GM18511 (cell line): ENCODE results near the gene PPP2R5C.
"Not testable (repeated sequence)": the region's sequence is repeated elsewhere in the genome, so short reads cannot be mapped to it uniquely, and the experiment has no call there.

Experiments
- ATAC-seq: cut with Tn5 transposase; IDR thresholded peaks from one replicate; pipeline ENCODE4 v1.9.1; 2021; ENCODE audit warnings: mild to moderate bottlenecking, moderate library complexity; ENCODE audit not compliant: unreplicated experiment

The PPP2R5C gene

GRCh38 chr14:101761032-101761880 lies at the start of gene PPP2R5C:
PPP2R5C (plus strand) TSS chr14:101761709; CDS start chr14:101761894, 185 bp downstream.
- ATAC-seq, result peak; percentile 70

- ATAC-seq, result not testable (repeated sequence)
Observed at GRCh38 chr14:101711857-101712233, 49.7 kb upstream of the PPP2R5C start.

GRCh38 chr14:101712341-101712740 lies 49.2 kb upstream of the PPP2R5C start:
- ATAC-seq, result not testable (repeated sequence)

- not testable (repeated sequence) for ATAC-seq
Observed at GRCh38 chr14:101713091-101713490, 48.4 kb upstream of the PPP2R5C start.

- no peak for ATAC-seq
Observed at GRCh38 chr14:101713621-101714349, 47.7 kb upstream of the PPP2R5C start.

- no peak for ATAC-seq
Observed at GRCh38 chr14:101714394-101714793, 47.1 kb upstream of the PPP2R5C start.

GRCh38 chr14:101715210-101716076 lies 46.1 kb upstream of the PPP2R5C start:
- no peak for ATAC-seq

- no peak for ATAC-seq
Observed at GRCh38 chr14:101716077-101716950, 45.2 kb upstream of the PPP2R5C start.

GRCh38 chr14:101716956-101717662 lies 44.4 kb upstream of the PPP2R5C start:
- no peak for ATAC-seq

- ATAC-seq, result no peak
Observed at GRCh38 chr14:101717663-101718490, 43.6 kb upstream of the PPP2R5C start.

- no peak for ATAC-seq
Observed at GRCh38 chr14:101719045-101719645, 42.4 kb upstream of the PPP2R5C start.

GRCh38 chr14:101719708-101720107 lies 41.8 kb upstream of the PPP2R5C start:
- no peak for ATAC-seq

- ATAC-seq, result no peak
Observed at GRCh38 chr14:101721111-101721510, 40.4 kb upstream of the PPP2R5C start.

GRCh38 chr14:101721951-101722661 lies 39.4 kb upstream of the PPP2R5C start:
- peak; percentile 63 for ATAC-seq

- no peak for ATAC-seq
Observed at GRCh38 chr14:101723061-101723595, 38.4 kb upstream of the PPP2R5C start.

GRCh38 chr14:101725652-101726051 lies 35.9 kb upstream of the PPP2R5C start:
- not testable (repeated sequence) for ATAC-seq

- no peak for ATAC-seq
Observed at GRCh38 chr14:101726295-101726953, 35.1 kb upstream of the PPP2R5C start.
